ENCODE measurements around the gene FGF8. TPM values are rescaled to one million over a fixed set of nuclear protein-coding genes. Genes with fewer than 3 reads are reported as not detected.

The FGF8 gene
- total RNA-seq, 2 experiments from 2014 or later = not detected

DNA sequence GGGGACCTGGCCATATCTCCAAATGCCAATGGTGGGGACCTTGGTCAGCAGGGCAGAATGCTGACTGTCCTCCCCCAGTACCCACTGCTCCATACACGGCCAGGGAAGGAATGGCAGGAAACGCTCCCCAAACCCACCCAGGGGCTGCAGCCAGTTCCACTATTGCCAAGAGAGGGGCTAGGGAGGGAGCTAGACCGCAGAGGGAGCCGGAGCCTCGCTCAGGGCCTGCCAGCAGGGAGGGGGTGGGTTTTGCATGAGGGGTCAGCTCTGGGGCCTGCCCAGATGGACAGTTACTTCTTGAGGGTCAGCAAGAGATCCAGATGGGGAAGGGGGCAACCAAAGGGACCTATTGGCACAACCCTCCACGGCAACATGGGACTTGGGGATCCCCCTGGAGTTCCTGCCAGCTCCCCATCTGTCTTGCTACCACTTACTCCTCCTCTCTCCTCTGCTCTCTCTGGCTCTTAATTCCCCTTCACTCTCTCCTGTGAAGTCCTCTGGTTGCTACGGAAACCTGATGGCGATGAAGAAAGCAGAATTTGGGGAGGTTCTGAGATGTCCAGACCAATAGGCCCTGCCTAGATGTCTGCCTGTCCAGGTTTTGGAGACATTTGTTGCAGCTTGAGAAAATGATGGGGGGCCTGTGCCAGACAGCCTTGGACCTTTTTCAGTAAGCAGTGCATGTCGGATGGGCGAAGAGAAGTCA, 12.6 kb downstream of the FGF8 start:
- H3K36me3 Mint-ChIP-seq (ENCODE audit: low read depth) = no peaks in the 10 kb centered on the region
- DNase-seq = no peak
- no peak overlapping the region for H3K27ac Mint-ChIP-seq
- H3K4me3 Mint-ChIP-seq = no peak overlapping the region
- no peaks in the 10 kb centered on the region for H3K9me3 Mint-ChIP-seq
- no peaks in the 10 kb centered on the region for H3K4me1 Mint-ChIP-seq (ENCODE audit: low read depth)
- CTCF ChIA-PET = interaction anchor here (0.6 kb wide), 1 partner anchor 21 kb away, joined by 3 read pairs; no protein-coding TSS in a partner anchor
- H3K27me3 Mint-ChIP-seq (ENCODE audit: low read depth) = peaks cover 4% of the 10 kb centered on the region
- intact Hi-C loops (cut with micrococcal nuclease) = no loop called here

- intact Hi-C loops (cut with micrococcal nuclease) = no loop called here
- no peaks in the 10 kb centered on the region for H3K9me3 Mint-ChIP-seq
- no peak for DNase-seq
- no peak overlapping the region for H3K4me3 Mint-ChIP-seq
- no peaks in the 10 kb centered on the region for H3K4me1 Mint-ChIP-seq (ENCODE audit: low read depth)
- H3K27ac Mint-ChIP-seq = no peak overlapping the region
- CTCF ChIA-PET = interaction anchor here (0.6 kb wide), 1 partner anchor 20 kb away, joined by 3 read pairs; no protein-coding TSS in a partner anchor
- H3K36me3 Mint-ChIP-seq (ENCODE audit: low read depth) = no peaks in the 10 kb centered on the region
- H3K27me3 Mint-ChIP-seq (ENCODE audit: low read depth) = peaks cover 4% of the 10 kb centered on the region
These were observed 13.2 kb downstream of the FGF8 start for GRCh38 chr10:101762736-101763135.

DNA sequence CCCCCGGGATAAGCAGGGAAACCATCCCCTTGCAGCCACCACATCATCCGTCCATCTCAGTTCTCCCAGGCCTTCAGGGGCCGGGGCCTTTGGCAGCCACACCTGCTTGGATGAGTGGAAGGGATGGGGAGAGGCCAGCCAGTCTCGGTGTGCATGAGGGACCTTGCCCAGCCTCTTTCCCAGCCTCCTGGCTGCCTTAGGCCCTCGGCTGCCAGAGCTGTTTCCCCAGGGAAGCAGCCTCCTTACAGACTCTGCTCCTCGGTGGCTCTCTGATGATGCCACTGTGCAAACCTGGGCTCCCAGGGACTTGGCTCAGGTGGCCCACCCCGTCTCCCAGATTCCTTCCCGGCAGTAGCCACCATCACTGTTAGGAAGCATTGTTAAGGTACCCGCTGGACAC, 14.7 kb downstream of the FGF8 start:
- H3K4me3 Mint-ChIP-seq = no peak overlapping the region
- no peaks in the 10 kb centered on the region for H3K36me3 Mint-ChIP-seq (ENCODE audit: low read depth)
- H3K27me3 Mint-ChIP-seq (ENCODE audit: low read depth) = peaks cover 6% of the 10 kb centered on the region
- CTCF ChIA-PET = no interaction called here
- no peak for DNase-seq
- no peaks in the 10 kb centered on the region for H3K4me1 Mint-ChIP-seq (ENCODE audit: low read depth)
- H3K27ac Mint-ChIP-seq = no peak overlapping the region
- H3K9me3 Mint-ChIP-seq = no peaks in the 10 kb centered on the region
- intact Hi-C loops (cut with micrococcal nuclease) = no loop called here

DNA sequence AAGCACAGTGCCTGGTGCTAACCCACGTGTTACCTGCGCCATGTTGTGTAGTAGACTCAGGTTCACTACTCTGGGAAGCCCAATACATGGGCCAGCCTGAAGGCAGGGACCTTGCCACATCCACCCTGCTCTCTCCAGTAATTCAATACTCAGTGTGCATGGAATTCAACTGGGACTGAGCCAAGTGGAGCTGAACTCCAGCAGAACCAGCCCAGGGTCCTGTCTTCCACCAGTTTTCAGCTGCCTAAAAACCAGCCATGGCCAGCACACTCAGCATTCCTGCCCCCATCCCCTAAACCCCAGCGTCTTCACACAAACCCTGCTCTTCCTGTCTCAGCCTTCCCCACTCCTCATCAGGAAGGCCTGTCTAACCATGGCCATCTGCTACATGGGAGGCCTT, 15.4 kb downstream of the FGF8 start:
- no peak overlapping the region for H3K27ac Mint-ChIP-seq
- DNase-seq = no peak
- no peak overlapping the region for H3K4me3 Mint-ChIP-seq
- no peaks in the 10 kb centered on the region for H3K4me1 Mint-ChIP-seq (ENCODE audit: low read depth)
- CTCF ChIA-PET = no interaction called here
- no peaks in the 10 kb centered on the region for H3K36me3 Mint-ChIP-seq (ENCODE audit: low read depth)
- intact Hi-C loops (cut with micrococcal nuclease) = no loop called here
- H3K27me3 Mint-ChIP-seq (ENCODE audit: low read depth) = peaks cover 5% of the 10 kb centered on the region
- H3K9me3 Mint-ChIP-seq = no peaks in the 10 kb centered on the region

DNA sequence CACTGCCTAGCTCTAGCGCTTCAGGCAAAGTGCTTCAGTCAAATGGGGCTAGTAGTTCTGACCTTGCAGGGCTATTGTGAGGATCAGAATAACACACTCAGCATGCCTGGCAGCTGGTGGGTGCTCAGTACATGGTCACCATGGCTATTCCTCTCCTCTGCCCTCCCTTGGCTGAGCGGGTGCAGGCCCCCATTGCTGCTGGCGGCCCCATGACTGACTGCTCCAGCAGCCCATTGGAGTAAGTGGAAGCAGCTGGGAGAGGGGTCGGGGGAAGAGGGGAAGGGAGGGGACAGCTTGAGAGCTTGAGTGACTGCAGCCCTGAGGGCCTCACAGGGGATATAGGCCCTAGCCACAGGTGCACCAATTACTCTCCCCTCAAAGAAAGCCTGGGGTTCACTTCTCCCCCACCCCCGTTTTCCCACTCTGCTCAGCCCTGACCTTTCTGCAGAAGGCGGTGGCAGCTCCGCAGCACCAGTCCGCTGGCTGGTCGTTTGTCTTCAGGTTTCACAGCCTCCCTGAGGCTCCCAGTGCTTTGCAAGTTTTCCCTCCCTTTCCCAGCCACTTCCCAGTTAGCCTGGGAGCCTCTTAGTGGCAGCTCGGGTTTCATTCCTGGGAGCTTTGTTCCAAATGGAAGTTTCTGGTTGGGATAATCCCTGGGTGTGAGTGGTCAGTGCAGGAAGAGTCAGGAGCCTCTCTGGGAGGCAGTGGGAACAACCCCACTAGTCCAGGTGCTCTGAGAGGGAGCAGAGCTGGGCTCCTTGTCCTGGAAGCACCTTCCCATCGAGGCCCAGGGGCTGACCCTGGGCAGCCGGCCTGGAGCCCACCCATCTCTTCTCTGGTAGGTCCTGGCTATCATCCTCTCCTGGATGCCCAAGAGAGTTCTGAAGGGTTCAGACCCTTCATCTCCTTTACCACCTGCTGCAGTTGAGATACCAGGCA, 16.3 kb downstream of the FGF8 start:
- DNase-seq = no peak
- CTCF ChIA-PET = no interaction called here
- no peak overlapping the region for H3K4me3 Mint-ChIP-seq
- H3K9me3 Mint-ChIP-seq = no peaks in the 10 kb centered on the region
- intact Hi-C loops (cut with micrococcal nuclease) = no loop called here
- no peaks in the 10 kb centered on the region for H3K36me3 Mint-ChIP-seq (ENCODE audit: low read depth)
- H3K27me3 Mint-ChIP-seq (ENCODE audit: low read depth) = peaks cover 5% of the 10 kb centered on the region
- no peaks in the 10 kb centered on the region for H3K4me1 Mint-ChIP-seq (ENCODE audit: low read depth)
- no peak overlapping the region for H3K27ac Mint-ChIP-seq

- no peaks in the 10 kb centered on the region for H3K9me3 Mint-ChIP-seq
- no peak overlapping the region for H3K4me3 Mint-ChIP-seq
- no peak overlapping the region for H3K27ac Mint-ChIP-seq
- no peaks in the 10 kb centered on the region for H3K4me1 Mint-ChIP-seq (ENCODE audit: low read depth)
- H3K36me3 Mint-ChIP-seq (ENCODE audit: low read depth) = no peaks in the 10 kb centered on the region
- intact Hi-C loops (cut with micrococcal nuclease) = no loop called here
- no peak for DNase-seq
- peaks cover 5% of the 10 kb centered on the region for H3K27me3 Mint-ChIP-seq (ENCODE audit: low read depth)
- CTCF ChIA-PET = interaction anchor here (1.2 kb wide), 1 partner anchor 22 kb away, joined by 4 read pairs; no protein-coding TSS in a partner anchor
These were observed 17.1 kb downstream of the FGF8 start for GRCh38 chr10:101758858-101759257.

GRCh38 chr10:101752241-101752640, 23.7 kb downstream of the FGF8 start:
- CTCF ChIA-PET = interaction anchor here (0.6 kb wide), 1 partner anchor 182 kb away, joined by 4 read pairs; no protein-coding TSS in a partner anchor
- no peak overlapping the region for H3K4me3 Mint-ChIP-seq

DNA sequence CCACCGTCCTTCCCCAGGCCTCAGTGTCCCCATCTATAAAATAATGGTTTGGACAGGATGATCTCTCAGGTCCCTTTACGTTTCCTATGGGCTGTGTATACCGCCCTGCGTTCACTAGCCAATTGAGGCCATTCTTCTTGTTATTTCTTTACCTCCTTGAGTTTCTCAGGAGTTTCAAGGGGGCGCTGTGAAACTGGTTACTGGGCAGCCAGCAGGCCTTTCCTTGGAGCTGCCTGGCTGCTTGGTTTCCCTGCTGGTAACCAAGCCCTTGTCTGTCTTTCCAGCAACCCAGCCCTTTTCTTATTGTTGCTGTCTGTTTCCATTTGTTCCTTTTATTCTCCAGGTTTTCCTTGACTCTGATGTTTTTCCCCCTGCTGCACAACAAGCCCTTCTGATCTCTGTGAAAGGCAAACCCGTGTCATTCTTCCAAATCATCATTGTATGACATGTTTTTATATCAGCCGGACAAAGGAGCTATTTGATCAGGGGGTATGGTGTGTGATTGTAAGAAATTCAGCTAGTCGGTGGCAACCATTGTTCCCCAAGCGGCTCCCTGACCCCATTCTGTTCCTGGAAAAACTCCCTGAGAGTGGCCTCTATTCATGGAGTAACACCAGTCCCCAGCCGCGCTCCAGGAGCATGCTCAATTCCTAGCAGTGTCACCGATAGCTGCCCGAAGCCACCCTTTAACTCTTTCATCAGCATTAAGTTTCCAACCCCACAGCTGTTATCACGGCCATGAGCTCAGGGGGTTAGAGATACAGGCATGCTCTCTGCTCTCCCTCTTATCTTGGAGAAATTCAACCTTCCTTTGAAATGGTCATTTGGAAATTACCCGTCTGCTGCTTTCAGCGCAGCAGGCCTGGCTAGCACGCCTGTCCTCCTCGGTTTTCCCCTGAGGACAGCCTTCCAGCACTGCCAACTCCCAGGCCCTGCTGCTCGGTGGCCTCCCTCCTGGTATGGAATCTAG, 26.6 kb downstream of the FGF8 start:
- Mint-ChIP-seq H3K4me3 (no peak overlapping the region), H3K27me3 (ENCODE audit: low read depth) (no peaks in the 10 kb centered on the region), H3K27ac (no peak overlapping the region), H3K36me3 (ENCODE audit: low read depth) (no peaks in the 10 kb centered on the region), H3K4me1 (ENCODE audit: low read depth) (no peaks in the 10 kb centered on the region), H3K9me3 (no peaks in the 10 kb centered on the region)
- no peak for DNase-seq
- intact Hi-C loops (cut with micrococcal nuclease) = no loop called here
- CTCF ChIA-PET = no interaction called here

More at GRCh38 chr10:101752241-101752640, 23.7 kb downstream of the FGF8 start:
- DNase-seq = no peak
- Mint-ChIP-seq H3K27ac (no peak overlapping the region), H3K36me3 (ENCODE audit: low read depth) (no peaks in the 10 kb centered on the region), H3K27me3 (ENCODE audit: low read depth) (peaks cover 5% of the 10 kb centered on the region), H3K4me1 (ENCODE audit: low read depth) (no peaks in the 10 kb centered on the region), H3K9me3 (no peaks in the 10 kb centered on the region)
- intact Hi-C loops (cut with micrococcal nuclease) = no loop called here

DNA sequence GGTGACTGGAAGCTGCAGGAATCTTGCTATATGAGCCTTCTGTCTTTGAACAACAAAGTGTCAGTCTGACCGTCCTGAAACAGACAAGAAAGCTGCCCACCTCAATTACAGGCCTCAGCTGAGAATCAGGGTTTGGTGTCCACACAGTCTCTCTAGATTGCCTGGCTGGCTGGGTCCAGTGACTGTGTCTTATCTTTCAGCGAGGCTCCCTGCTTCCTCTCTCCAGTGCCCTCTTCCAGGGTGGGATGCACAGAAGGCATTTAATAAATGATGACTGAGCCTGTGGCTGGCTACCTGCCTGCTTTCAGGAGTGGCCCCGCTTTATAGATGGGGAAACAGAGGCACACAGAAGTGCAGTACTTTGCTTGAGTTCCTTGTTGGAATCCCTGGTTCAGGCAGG, 27.4 kb downstream of the FGF8 start:
- H3K4me3 Mint-ChIP-seq = no peak overlapping the region
- CTCF ChIA-PET = no interaction called here
- intact Hi-C loops (cut with micrococcal nuclease) = no loop called here
- H3K4me1 Mint-ChIP-seq (ENCODE audit: low read depth) = no peaks in the 10 kb centered on the region
- H3K9me3 Mint-ChIP-seq = no peaks in the 10 kb centered on the region
- no peaks in the 10 kb centered on the region for H3K27me3 Mint-ChIP-seq (ENCODE audit: low read depth)
- no peak for DNase-seq
- no peaks in the 10 kb centered on the region for H3K36me3 Mint-ChIP-seq (ENCODE audit: low read depth)
- no peak overlapping the region for H3K27ac Mint-ChIP-seq

DNA sequence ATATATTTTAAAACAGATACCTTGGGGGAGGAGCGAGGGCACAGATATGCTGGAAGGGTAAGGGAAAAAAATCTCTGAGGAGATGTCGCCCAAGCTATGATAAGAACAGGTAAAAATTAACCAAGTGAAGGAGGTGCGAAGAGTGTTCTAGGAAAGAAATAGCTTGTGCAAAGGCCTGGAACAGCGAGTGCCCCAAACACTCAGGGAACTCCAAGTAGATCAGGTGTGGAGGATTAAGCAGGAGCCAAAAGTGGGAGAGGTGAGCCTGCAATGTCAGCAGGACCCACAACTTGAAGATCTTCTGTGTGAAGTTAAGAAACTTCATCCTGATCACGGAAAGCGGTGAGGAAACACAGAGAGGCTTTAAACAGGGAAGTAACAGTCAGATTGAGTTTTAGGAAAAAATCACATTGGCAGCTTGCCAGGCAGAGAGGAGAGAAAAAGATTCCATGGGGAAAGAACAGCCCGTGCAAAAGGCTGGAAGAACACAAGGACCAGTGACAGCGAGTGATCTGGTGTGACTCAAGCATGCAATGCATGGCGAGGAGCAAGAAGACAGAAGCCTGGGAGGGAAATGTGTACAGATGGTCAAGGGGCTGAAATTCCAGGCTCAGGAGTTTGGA, 30.7 kb downstream of the FGF8 start:
- no peaks in the 10 kb centered on the region for H3K36me3 Mint-ChIP-seq (ENCODE audit: low read depth)
- no peak for DNase-seq
- peaks cover 2% of the 10 kb centered on the region for H3K27me3 Mint-ChIP-seq (ENCODE audit: low read depth)
- H3K9me3 Mint-ChIP-seq = no peaks in the 10 kb centered on the region
- intact Hi-C loops (cut with micrococcal nuclease) = no loop called here
- no peak overlapping the region for H3K4me3 Mint-ChIP-seq
- H3K4me1 Mint-ChIP-seq (ENCODE audit: low read depth) = no peaks in the 10 kb centered on the region
- H3K27ac Mint-ChIP-seq = no peak overlapping the region
- CTCF ChIA-PET = interaction anchor here (0.7 to 1.2 kb wide), 2 partner anchors 174 to 649 kb away, joined by 3 to 4 read pairs; no protein-coding TSS in a partner anchor

GRCh38 chr10:101744267-101744666, 31.6 kb downstream of the FGF8 start:
- Mint-ChIP-seq H3K36me3 (ENCODE audit: low read depth) (no peaks in the 10 kb centered on the region), H3K4me3 (no peak overlapping the region), H3K27ac (no peak overlapping the region), H3K9me3 (no peaks in the 10 kb centered on the region), H3K4me1 (ENCODE audit: low read depth) (no peaks in the 10 kb centered on the region), H3K27me3 (ENCODE audit: low read depth) (peaks cover 2% of the 10 kb centered on the region)
- intact Hi-C loops (cut with micrococcal nuclease) = no loop called here
- CTCF ChIA-PET = interaction anchor here (0.7 to 1.5 kb wide), 2 partner anchors 173 to 266 kb away, joined by 3 read pairs; no protein-coding TSS in a partner anchor
- DNase-seq = no peak
